Liver (tissue), 9 donors: ENCODE measurements around the gene PDE10A. TPM values are rescaled to one million over a fixed set of nuclear protein-coding genes. Genes with fewer than 3 reads are reported as not detected.
"Not testable (repeated sequence)": the region's sequence is repeated elsewhere in the genome, so short reads cannot be mapped to it uniquely, and the experiment has no call there.

Experiments
- DNase-seq: peaks from one replicate; pipeline ENCODE4 v3.0.0-alpha.2; 2017; ENCODE audit warnings: low spot score
- H3K27ac ChIP-seq, 2 donors: one replicate each; pipeline ENCODE4 v1.7.0; 2013; ENCODE audit warnings: inconsistent platforms in 2 of 2, low read length in 2 of 2, control low read depth in 1 of 2, low read depth in 1 of 2, mild to moderate bottlenecking in 1 of 2
- H3K27me3 ChIP-seq, 4 donors: one replicate each; pipeline versions ENCODE4 v1.6.1 to v1.7.0; 2013; ENCODE audit warnings: low read length in 3 of 4, inconsistent platforms in 1 of 4, mild to moderate bottlenecking in 1 of 4, moderate library complexity in 1 of 4; ENCODE audit not compliant: control insufficient read depth in 4 of 4, insufficient read depth in 4 of 4
- H3K36me3 ChIP-seq, 4 donors: one replicate each; pipeline versions ENCODE4 v1.6.1 to v1.7.0; 2013; ENCODE audit warnings: low read length in 3 of 4, mild to moderate bottlenecking in 3 of 4, low read depth in 1 of 4, moderate library complexity in 1 of 4; ENCODE audit not compliant: control insufficient read depth in 4 of 4, insufficient read depth in 3 of 4
- H3K4me1 ChIP-seq, 4 donors: one replicate each; pipeline versions ENCODE4 v1.6.1 to v1.7.0; 2013; ENCODE audit warnings: low read length in 3 of 4, mild to moderate bottlenecking in 3 of 4, moderate library complexity in 1 of 4; ENCODE audit not compliant: control insufficient read depth in 4 of 4, insufficient read depth in 4 of 4
- H3K4me3 ChIP-seq, 3 donors: one replicate each; pipeline versions ENCODE4 v1.6.1 to v1.7.0; 2013; ENCODE audit warnings: low read length in 3 of 3, control low read depth in 1 of 3, low read depth in 1 of 3, mild to moderate bottlenecking in 1 of 3
- H3K9ac ChIP-seq, 2 donors: one replicate each; pipeline ENCODE4 v1.7.0; 2013; ENCODE audit warnings: low read length in 2 of 2, mild to moderate bottlenecking in 2 of 2, moderate library complexity in 2 of 2, control low read depth in 1 of 2, low read depth in 1 of 2
- H3K9me3 ChIP-seq, 4 donors: one replicate each; pipeline versions ENCODE4 v1.6.1 to v1.7.0; 2013; ENCODE audit warnings: low read length in 3 of 4; ENCODE audit not compliant: control insufficient read depth in 4 of 4
- EGR1 ChIP-seq, 2 donors: IDR thresholded peaks; 2 replicates each; pipeline ENCODE4 v1.6.1; 2016 to 2018; ENCODE audit warnings: antibody characterized with exemption in 2 of 2, low read depth in 2 of 2
- FOXA1 ChIP-seq: IDR thresholded peaks from 2 replicates; pipeline ENCODE4 v1.6.1; 2016; ENCODE audit warnings: antibody characterized with exemption
- FOXA2 ChIP-seq: IDR thresholded peaks from 2 replicates; pipeline ENCODE4 v1.6.1; 2016; ENCODE audit warnings: antibody characterized with exemption
- GABPA ChIP-seq, 2 donors: IDR thresholded peaks in 1 of 2; conservative IDR thresholded peaks in 1 of 2; 2 replicates each; pipeline ENCODE4 v1.6.1; 2016; ENCODE audit warnings: antibody characterized with exemption in 2 of 2, mild to moderate bottlenecking in 1 of 2, moderate library complexity in 1 of 2
- HNF4G ChIP-seq: IDR thresholded peaks from 2 replicates; pipeline ENCODE4 v1.6.1; 2016; ENCODE audit warnings: antibody characterized with exemption
- JUND ChIP-seq, 2 donors: IDR thresholded peaks; 2 replicates each; pipeline ENCODE4 v1.6.1; 2016; ENCODE audit warnings: antibody characterized with exemption in 2 of 2
- NR2F2 ChIP-seq: IDR thresholded peaks from 2 replicates; pipeline ENCODE4 v1.6.1; 2016; ENCODE audit warnings: antibody characterized with exemption
- RAD21 ChIP-seq, 2 donors: IDR thresholded peaks; 2 replicates each; pipeline ENCODE4 v1.6.1; 2016; ENCODE audit warnings: antibody characterized with exemption in 2 of 2, mild to moderate bottlenecking in 2 of 2
- RXRA ChIP-seq, 2 donors: IDR thresholded peaks; 2 replicates each; pipeline ENCODE4 v1.6.1; 2017 to 2018; ENCODE audit warnings: antibody characterized with exemption in 2 of 2, mild to moderate bottlenecking in 1 of 2
- SP1 ChIP-seq: IDR thresholded peaks from 2 replicates; pipeline ENCODE4 v1.6.1; 2018; ENCODE audit warnings: antibody characterized with exemption, mild to moderate bottlenecking
- TAF1 ChIP-seq: conservative IDR thresholded peaks from 2 replicates; pipeline ENCODE4 v1.6.1; 2016; ENCODE audit warnings: antibody characterized with exemption, mild to moderate bottlenecking
- YY1 ChIP-seq: IDR thresholded peaks from 2 replicates; pipeline ENCODE4 v1.6.1; 2016; ENCODE audit warnings: antibody characterized with exemption, mild to moderate bottlenecking
- WGBS: extraction: QIAGEN DNeasy Blood & Tissue Kit; methylation state at CpG from one replicate; pipeline ENCODE4 v1.1.7; 2013; 5-methylcytosine and 5-hydroxymethylcytosine counted together
- polyA plus RNA-seq, 2 donors: library from polyadenylated mRNA; stranded (reverse) in 1 of 2; unstranded in 1 of 2; fragments of 200-250 nt in 1 of 2; fragments of >200 nt in 1 of 2; fragmentation: Nextera tagmentation in 1 of 2; extraction: Ambion mirVana in 1 of 2; gene quantifications; one replicate each; pipeline versions ENCODE4 v1.2.1 to v1.2.3, GENCODE V29; 2013 to 2015
- total RNA-seq, 2 donors: library from RNA; depleted of rRNA; stranded (reverse); fragments of >200 nt; gene quantifications; one replicate each; pipeline ENCODE4 v1.2.3, GENCODE V29; 2014
- TF ChIP-seq, protein P1 (sequence below): IDR thresholded peaks from 2 replicates; pipeline ENCODE4 v1.6.1; 2016; ENCODE audit warnings: antibody characterized with exemption, mild to moderate bottlenecking
- TF ChIP-seq, protein P2 (sequence below): IDR thresholded peaks from 2 replicates; pipeline ENCODE4 v1.6.1; 2016; ENCODE audit warnings: antibody characterized with exemption
- TF ChIP-seq, protein P3 (sequence below): IDR thresholded peaks from 2 replicates; pipeline ENCODE4 v1.6.1; 2016; ENCODE audit warnings: antibody characterized with exemption
- TF ChIP-seq, protein P4 (sequence below): IDR thresholded peaks from 2 replicates; pipeline ENCODE4 v1.6.1; 2016; ENCODE audit warnings: antibody characterized with exemption
- TF ChIP-seq, protein P5 (sequence below): fragments of 150-350 bp; IDR thresholded peaks from 2 replicates; pipeline ENCODE4 v1.5.1; 2017; ENCODE audit warnings: improper control_type of control experiment, low read depth, low read length; ENCODE audit not compliant: missing input control
- donor health status: healthy.
- donor health status: healthy.
- donor health status: healthy.
- donor health status: healthy.
- donor health status: healthy.

PDE10A gene
- total and polyA plus RNA-seq, 4 donors = 0.20 to 1.7 (median 0.47) TPM

DNA sequence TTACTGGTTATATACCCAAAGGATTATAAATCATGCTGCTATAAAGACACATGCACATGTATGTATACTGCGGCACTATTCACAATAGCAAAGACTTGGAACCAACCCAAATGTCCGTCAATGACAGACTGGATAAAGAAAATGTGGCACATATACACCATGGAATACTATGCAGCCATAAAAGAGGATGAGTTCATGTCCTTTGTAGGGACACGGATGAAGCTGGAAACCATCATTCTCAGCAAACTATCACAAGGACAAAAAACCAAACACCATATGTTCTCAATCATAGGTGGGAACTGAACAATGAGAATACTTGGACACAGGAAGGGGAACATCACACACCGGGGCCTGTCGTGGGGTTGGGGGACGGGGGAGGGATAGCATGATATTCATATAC, 104.9 kb downstream of the PDE10A start:
- H3K27ac ChIP-seq, H3K36me3 ChIP-seq, H3K9ac ChIP-seq, DNase-seq, H3K4me3 ChIP-seq, H3K4me1 ChIP-seq, H3K9me3 ChIP-seq, H3K27me3 ChIP-seq: not testable (repeated sequence)
- WGBS = 91% methylated on average over 6 of the region's 6 CpGs

DNA sequence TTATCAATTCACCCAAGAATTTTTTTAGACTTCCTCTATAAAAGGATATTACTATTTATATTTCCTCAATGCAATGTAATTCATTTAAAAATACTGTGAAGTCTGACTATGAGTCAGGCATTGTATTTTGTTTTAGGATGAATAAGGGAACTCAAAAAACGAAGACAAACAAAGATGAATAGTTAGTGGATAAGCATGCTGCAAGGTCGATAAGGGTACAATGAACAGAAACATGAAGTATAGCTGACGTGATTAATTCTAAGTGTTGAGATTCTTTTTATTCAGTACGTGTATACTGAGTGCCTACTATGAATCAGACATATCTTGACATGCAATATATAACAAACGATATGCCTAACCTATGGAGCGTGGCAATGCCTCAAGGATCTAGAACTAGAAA, 105.4 kb downstream of the PDE10A start:
- H3K27me3 ChIP-seq = no peaks in the 10 kb centered on the region
- no peak overlapping the region for H3K9ac ChIP-seq
- no peak overlapping the region for H3K27ac ChIP-seq
- H3K9me3 ChIP-seq = no peaks in the 10 kb centered on the region
- WGBS = 83% methylated on average over 6 of the region's 6 CpGs
- no peaks in the 10 kb centered on the region for H3K36me3 ChIP-seq
- DNase-seq = no peak
- no peak for TF ChIP-seq FOXA2
- TF ChIP-seq, protein P1, sequence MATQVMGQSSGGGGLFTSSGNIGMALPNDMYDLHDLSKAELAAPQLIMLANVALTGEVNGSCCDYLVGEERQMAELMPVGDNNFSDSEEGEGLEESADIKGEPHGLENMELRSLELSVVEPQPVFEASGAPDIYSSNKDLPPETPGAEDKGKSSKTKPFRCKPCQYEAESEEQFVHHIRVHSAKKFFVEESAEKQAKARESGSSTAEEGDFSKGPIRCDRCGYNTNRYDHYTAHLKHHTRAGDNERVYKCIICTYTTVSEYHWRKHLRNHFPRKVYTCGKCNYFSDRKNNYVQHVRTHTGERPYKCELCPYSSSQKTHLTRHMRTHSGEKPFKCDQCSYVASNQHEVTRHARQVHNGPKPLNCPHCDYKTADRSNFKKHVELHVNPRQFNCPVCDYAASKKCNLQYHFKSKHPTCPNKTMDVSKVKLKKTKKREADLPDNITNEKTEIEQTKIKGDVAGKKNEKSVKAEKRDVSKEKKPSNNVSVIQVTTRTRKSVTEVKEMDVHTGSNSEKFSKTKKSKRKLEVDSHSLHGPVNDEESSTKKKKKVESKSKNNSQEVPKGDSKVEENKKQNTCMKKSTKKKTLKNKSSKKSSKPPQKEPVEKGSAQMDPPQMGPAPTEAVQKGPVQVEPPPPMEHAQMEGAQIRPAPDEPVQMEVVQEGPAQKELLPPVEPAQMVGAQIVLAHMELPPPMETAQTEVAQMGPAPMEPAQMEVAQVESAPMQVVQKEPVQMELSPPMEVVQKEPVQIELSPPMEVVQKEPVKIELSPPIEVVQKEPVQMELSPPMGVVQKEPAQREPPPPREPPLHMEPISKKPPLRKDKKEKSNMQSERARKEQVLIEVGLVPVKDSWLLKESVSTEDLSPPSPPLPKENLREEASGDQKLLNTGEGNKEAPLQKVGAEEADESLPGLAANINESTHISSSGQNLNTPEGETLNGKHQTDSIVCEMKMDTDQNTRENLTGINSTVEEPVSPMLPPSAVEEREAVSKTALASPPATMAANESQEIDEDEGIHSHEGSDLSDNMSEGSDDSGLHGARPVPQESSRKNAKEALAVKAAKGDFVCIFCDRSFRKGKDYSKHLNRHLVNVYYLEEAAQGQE = no peak
- TF ChIP-seq HNF4G = no peak
- TF ChIP-seq SP1 = no peak
- TF ChIP-seq, protein P2, sequence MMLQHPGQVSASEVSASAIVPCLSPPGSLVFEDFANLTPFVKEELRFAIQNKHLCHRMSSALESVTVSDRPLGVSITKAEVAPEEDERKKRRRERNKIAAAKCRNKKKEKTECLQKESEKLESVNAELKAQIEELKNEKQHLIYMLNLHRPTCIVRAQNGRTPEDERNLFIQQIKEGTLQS = no peak
- TF ChIP-seq, protein P3, sequence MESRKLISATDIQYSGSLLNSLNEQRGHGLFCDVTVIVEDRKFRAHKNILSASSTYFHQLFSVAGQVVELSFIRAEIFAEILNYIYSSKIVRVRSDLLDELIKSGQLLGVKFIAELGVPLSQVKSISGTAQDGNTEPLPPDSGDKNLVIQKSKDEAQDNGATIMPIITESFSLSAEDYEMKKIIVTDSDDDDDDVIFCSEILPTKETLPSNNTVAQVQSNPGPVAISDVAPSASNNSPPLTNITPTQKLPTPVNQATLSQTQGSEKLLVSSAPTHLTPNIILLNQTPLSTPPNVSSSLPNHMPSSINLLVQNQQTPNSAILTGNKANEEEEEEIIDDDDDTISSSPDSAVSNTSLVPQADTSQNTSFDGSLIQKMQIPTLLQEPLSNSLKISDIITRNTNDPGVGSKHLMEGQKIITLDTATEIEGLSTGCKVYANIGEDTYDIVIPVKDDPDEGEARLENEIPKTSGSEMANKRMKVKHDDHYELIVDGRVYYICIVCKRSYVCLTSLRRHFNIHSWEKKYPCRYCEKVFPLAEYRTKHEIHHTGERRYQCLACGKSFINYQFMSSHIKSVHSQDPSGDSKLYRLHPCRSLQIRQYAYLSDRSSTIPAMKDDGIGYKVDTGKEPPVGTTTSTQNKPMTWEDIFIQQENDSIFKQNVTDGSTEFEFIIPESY = no peak
- TF ChIP-seq NR2F2 = no peak
- no peak for TF ChIP-seq FOXA1
- TF ChIP-seq, protein P4, sequence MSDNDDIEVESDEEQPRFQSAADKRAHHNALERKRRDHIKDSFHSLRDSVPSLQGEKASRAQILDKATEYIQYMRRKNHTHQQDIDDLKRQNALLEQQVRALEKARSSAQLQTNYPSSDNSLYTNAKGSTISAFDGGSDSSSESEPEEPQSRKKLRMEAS = no peak
- no peak for TF ChIP-seq RXRA (IDR thresholded peaks at IDR 0.05)
- no peak for TF ChIP-seq TAF1
- TF ChIP-seq, protein P5, sequence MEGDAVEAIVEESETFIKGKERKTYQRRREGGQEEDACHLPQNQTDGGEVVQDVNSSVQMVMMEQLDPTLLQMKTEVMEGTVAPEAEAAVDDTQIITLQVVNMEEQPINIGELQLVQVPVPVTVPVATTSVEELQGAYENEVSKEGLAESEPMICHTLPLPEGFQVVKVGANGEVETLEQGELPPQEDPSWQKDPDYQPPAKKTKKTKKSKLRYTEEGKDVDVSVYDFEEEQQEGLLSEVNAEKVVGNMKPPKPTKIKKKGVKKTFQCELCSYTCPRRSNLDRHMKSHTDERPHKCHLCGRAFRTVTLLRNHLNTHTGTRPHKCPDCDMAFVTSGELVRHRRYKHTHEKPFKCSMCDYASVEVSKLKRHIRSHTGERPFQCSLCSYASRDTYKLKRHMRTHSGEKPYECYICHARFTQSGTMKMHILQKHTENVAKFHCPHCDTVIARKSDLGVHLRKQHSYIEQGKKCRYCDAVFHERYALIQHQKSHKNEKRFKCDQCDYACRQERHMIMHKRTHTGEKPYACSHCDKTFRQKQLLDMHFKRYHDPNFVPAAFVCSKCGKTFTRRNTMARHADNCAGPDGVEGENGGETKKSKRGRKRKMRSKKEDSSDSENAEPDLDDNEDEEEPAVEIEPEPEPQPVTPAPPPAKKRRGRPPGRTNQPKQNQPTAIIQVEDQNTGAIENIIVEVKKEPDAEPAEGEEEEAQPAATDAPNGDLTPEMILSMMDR = no peak
- no peak for TF ChIP-seq JUND (IDR thresholded peaks at IDR 0.05)
- TF ChIP-seq EGR1 (IDR thresholded peaks at IDR 0.05; ENCODE audit: low read depth in 2 of 2) = no peak
- TF ChIP-seq GABPA (IDR thresholded peaks at IDR 0.05 in 1 of 2, conservative IDR thresholded peaks at IDR 0.05 in 1 of 2) = no peak
- no peak for TF ChIP-seq YY1
- no peak for TF ChIP-seq RAD21 (IDR thresholded peaks at IDR 0.05)
- peaks cover 0 to 3% (median 0%) of the 10 kb centered on the region in 4 donors for H3K4me1 ChIP-seq
- no peak overlapping the region for H3K4me3 ChIP-seq
